NCI-H460 (cell line): ENCODE results near the gene CACNA2D3. TPM values are rescaled to one million over a fixed set of nuclear protein-coding genes. Genes with fewer than 3 reads are reported as not detected.

Source experiments
- DNase-seq: peaks from one replicate; pipeline ENCODE4 v3.0.0-alpha.2; 2016; ENCODE audit warnings: low read depth; ENCODE audit errors: extremely low read depth
- total RNA-seq: library from RNA; depleted of rRNA; stranded (reverse); fragments of >200 nt; shearing (Covaris generic); gene quantifications from 2 replicates; pipeline ENCODE4 v1.2.3, GENCODE V29; 2014

CACNA2D3 gene
- total RNA-seq, 1 experiment from 2014 or later = 10.8 TPM

DNA sequence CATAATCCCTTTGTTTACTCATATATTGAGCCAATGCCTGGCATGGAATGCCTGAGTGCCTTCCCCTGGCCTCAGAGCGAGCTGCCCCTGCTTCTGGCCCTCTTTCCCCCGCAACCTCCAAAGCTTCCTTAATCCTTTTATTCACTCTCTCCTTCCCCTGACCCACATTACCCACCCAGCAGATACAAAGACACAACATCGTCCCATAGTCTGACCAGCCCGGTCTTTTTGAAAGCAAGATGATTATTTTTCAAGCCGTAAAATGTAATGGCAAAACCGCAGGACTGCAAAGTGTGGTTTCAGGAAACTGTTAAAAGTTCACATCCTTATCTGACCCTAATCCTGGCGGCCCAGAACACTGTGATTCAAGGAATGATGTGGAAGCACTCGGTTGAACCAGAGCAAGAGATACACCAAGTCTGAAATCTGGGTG lies 883.9 kb downstream of the CACNA2D3 start:
- DNase-seq = no peak

DNA sequence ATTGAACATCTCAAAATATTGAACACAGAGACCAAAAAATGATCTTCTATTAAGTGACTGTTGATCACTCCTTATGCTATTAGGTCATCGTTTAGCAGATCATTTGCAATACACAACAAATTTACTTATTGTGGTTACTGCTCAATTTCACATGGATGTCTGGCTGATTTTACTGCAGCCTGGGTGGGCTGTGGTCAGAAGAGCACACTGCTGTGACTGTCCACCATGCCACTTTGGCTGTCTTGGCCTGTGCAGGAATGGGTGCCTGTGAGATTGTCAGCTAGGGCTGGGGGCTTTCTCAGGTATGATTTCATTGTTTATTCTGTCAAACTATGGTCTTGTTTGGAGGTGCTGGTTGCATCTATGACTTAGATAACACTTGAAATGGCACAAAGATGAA lies 885.6 kb downstream of the CACNA2D3 start:
- no peak for DNase-seq

DNA sequence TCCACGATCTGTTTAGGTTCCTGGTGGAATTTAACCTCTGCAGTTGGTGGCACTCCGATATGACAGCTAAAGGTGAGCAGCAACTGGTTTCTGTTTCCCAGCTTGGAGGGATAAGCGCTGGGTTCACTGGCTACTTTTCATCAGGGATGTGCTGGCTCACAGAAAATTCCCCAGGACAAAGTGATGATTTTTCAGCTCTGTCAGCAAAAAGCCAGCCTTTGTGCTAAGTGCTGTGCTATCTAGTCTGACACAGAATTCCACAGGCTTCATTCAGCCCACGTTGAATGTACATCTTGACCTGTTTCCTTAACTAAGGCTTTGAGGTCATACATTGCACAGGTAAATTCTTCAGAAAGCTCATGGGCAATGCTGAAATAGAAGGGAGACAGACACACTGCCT lies 887.0 kb downstream of the CACNA2D3 start:
- no peak for DNase-seq

DNA sequence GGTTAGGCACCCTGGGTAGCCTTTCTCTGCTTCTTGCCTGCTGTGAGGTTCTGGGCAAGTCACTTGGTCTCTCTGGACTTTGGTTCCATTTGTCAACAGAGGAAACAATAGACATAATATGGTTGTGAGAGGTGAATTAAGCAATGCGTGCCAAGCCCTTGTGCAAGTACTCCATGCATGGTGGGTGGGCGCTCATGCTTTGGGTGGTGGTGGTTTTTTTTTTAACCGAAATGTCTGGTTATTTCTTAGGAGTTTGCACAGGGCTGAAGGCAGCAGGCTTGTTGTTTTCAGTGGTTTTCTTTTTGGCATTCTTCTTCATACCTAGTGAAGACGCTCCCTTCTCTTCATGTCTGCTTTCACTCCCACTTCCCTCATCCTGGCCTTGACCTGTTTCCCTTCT lies 889.7 kb downstream of the CACNA2D3 start:
- DNase-seq = no peak

DNA sequence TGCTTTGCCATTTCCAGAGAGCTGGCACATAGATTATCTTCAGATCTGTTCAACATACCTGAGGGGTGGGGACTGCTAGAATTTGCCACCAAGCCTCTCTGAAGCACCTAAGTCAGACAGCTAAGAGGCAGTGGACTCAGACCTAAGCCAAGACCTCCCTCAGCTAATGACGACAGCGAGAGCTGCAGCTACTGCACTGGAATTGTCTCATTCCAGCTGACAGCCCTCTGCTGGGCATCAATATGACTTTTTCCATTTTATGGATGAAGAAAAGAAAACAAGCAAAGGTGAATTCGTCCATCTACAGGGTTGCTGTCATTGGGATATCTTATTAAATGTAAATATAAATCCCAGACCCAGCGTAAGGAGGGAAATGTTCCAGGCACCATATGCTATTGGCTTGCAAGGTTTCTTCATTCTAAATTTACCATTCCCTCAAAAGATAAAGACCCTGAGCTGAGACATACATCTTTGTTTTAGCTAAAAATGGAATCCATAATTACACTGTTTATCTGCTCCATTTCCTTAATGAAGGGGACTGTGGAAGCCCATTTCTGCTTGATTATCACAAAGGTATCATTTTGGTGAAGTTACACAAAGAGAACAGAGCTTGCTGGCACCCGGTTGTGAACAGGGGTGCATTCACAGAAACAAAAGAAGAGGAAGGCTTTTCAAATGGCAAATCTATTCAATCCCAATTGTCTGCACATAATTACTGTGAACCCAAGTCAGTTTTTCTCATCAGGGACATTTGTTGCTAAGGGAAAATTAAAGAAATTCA lies 891.0 kb downstream of the CACNA2D3 start:
- no peak for DNase-seq

DNA sequence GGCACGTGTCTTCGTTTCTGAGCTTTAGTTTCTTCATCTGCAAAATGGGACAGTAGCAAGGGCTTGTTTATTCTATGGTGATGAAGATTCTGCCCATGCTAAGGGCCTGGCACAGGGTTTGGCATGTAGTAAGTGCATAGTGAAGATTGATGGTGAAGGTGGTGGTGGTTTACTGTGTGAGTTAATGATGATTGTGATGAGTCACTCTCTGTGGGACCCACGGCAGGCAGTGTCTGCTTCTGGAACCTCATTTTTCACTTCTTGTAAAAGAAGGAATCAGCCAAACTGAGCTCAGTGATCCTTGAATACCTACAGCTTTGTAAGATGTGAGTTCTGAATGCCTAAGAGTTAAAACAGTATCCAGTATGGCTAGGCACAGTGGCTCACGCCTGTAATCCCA lies 891.7 kb downstream of the CACNA2D3 start:
- DNase-seq = no peak

DNA sequence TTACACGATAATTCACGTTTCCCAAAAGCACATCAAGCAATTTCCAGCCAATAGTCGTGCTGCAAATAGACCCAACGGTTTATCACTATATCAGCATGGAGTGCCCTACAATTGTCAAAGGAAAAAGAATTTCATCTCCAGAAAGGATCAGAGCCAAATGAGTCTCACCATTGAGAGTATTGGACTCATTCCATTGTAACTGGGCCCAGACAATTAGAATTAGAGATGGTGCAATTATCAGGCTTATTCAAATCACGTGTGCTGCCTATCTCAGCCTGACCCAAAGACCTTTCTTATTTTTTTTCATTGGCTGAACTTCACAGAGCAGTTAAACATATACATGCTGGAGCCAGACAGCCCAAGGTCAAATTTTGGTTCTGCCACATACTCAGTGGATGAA lies 892.6 kb downstream of the CACNA2D3 start:
- no peak for DNase-seq

DNA sequence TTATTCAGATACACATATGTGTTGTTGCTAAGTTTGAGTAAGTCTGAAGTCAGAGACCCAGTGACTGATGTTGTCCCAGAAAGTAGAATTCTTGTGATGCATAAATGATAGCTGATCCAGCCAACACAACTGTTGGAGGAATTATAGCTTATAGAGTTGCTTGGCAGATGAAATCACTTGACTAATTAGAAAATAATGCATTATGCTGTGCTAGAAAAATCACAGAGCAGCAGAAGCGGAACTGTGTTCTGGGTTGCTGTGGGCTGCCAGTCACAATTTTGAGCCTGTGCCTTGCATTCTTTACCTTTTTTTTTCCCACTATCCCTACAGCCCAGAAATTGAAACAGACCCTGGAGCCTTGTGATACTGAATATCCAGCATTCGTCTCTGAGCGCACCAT lies 895.5 kb downstream of the CACNA2D3 start:
- DNase-seq = no peak

DNA sequence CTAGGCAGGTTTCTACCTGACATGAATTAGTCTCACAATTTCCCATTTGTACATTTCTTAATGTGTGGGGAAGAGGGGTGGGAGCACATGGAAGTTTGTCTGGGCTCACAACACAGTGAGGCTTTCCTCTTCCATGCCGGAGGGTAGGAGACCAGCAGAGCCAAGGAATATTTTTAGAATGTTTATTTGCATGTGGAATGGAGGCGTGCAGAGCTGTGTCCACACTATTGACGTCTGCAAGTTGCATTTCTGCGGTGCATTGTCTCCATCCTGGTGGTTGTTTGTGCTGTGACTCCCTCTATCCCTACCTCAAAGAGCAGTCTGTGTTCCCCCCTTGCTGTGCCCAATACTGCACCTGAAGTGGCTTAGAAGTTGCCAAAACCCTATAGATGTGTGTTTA lies 908.6 kb downstream of the CACNA2D3 start:
- DNase-seq = no peak

DNA sequence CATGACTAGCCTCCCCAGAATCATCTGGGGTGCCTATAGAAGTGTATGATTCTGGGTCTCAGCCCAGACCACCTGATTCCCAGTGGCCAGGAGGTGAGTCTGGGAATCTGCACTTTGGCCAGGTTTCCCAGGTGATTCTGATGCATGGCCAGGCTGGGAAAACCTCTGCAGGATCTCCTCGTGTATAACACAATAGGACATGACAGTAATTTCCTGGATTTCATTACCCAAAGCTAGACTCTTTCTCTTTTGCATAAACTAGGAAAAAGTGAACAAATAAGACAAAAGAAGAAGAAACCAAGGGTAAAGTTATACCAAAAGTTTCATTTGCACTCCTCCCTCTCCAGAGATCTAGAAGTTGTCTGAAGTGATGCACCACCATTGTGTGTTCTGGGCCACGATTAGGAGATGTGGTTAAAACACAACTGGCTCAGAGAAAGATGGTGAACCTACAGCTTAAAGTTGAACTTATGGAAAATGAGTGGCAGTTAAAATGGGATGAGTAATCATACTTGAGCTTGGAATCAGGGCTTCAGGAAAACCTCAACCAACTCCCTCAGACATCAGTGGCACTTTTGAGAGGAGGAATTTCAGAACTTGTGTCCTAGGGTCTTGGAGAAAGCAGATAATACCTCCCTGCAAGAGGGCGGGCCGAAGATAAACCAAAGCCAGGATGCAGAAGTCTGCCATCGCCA lies 914.7 kb downstream of the CACNA2D3 start:
- no peak for DNase-seq

DNA sequence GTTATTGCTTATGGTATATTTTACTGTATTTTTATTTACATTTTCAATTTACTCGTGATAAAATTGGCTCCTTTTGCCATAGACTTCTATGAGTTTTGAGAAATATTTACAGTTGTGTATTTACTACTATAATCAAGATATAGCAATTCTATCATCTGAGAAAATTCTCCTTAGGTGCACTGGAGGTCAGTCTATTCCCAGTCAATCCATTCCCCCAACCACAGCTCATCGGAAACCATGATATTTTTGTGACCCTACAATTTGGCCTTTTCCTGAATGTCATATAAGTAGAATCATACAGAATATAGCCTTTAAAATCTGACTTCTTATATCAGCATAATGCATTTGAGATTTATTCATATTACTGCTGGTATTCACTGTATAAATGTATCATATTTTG lies 920.2 kb downstream of the CACNA2D3 start:
- DNase-seq = no peak

DNA sequence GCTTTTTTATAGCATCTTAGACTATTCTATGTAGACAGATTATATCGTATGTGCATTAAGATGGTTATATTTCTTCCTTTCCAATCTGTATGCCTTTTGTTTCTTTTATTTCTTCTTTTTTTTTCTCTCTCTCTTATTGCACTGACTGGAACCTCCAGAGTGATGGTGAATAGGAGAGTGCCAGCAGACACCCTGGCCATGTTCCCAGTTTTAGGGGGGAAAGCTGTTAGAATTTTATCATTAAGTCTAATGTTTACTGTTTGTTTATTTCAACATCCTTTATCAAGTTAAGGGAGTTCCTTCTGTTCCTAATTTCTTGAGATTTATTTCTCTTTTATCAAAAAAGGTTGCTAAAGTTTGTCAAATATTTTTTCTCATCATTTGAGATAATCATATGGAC lies 922.1 kb downstream of the CACNA2D3 start:
- no peak for DNase-seq

DNA sequence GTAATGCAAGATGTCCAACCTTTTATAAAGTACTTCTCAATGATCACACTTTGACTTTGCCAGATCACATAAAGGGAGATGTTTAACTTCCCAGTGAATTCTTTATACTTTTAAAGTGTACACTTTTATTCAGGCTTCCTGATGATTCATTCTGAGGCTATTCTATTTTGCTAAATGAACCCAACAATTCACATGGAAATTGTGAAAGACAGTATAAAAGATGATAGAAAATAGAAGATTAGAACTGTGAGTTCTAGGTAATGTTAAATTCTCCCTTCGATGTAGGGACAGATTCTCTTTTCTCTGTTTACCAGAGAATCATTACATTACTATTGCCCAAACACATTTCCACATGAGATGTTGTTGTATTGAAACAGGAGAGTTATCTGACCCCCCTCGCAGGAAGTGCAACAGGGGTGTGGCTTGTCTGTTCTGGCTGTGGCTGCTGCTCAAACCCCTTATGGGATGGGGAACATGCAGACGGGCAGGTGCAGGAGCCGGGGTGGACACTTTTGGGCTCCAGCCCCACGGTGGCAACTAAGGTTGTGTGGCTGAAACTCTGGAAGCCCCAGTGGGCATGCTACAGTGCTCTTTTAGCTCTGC lies 936.8 kb downstream of the CACNA2D3 start:
- DNase-seq = no peak

DNA sequence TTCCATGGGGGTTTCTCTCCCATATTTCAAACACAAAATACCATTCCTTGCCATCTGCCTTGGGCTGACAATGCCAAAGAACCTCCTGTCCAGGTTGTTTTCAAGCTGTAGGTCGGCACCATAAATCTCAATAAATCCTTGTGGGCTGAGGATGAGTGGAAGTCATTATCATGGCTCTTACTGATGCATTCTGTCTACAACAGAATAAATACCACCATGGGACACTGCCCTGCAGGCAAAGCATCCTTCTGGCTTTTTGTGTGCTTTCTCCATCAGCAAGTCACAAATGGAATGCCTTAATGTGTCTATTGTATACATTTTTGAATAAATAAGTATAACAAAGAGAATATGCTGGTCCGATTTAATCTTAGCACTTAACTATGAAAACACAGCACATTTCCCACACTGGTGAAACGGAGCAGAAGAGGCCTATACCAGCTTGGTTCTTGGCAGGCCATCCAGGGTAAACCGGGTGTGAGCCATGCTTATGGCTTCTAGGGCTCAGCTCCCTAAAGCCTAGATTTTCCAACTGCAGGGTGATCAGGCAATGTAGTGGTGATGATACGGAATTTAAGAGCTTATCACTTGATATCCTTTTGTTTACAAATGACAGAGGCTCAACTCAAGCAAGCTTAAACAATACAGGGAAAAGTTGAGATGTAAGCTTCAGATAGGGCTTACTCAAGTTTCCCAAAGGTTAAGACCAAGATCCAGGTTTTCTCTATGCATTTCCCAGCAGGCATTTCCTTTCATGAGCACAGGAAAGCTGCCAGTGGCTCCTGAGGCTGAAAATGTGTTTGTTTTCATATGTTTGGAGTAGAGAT lies 938.8 kb downstream of the CACNA2D3 start:
- no peak for DNase-seq

DNA sequence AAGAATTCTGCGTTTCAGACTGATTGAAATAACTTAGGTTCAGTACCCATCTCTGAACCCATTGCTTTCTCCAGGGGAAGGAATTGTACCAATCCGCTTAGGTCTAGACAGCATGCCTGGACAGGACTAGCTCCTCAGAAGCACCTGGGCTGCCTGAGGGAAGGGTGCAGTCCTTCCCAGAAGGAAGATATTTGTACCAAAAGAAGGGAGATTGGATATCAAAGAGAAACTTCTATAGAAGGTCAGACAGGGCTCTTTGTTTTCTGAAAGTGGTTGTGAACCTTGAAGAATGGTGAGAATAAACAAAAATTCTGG lies 939.3 kb downstream of the CACNA2D3 start:
- DNase-seq = no peak

DNA sequence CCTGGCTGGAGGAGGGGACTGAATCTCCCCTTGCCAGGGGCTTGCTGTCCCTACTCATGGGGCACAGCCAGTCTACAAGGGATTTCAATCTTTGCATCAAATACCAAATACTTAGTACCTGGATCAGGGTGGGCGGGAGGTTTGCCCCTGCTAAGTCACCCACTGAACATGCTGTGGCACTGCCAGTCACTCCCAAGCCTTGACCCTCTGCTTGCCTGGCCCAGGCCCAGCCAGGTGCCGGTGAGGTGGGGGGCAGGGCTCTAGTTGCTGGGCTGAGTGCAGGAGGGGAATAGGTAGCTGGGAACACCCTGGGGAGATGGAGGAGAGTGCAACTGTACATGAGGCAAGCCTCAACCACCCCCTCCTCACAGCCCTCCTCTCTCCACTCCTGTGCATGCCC lies 941.8 kb downstream of the CACNA2D3 start:
- no peak for DNase-seq

DNA sequence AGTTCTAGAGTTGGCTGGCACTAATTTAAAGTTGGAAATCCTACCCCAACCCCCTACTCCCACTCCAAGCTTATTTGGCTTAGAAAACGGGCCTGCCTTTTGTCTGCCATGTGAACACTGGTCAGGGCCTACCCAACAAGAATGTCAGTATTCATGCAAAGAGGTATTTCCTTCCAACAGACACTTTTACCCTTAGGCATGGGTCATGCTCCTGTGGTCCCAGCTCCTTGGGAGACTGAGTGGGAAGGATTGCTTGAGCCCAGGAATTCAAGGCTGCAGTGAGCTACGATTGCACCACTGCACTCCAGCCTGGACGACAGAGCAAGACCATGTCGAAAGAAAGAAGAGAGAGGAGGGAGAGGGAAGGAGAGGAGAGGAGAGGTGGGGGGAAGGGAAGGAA lies 943.0 kb downstream of the CACNA2D3 start:
- DNase-seq = no peak

DNA sequence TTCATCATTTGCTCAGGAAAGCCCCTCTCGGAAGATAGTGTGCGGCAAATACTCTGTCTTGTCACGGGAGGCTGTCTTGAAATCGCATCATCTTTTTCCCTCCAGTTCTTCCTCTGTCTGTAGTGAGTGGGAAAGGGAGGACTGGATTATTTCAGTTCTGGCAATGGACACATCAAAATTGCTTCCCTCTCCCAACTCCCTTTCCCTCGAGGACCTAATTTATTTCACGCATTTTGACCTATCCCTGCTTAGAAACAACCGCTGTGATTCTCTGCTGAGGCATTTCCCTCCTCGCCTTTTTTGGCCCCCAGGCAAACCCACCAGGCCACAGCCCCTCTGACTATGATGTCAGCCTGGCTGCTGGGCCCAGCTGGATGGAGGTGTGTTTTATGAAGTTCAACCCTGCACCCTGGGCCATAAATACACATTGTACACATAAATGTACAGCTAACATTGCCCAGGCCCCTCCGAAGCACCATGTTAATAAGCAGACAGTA lies 944.2 kb downstream of the CACNA2D3 start:
- DNase-seq = no peak

DNA sequence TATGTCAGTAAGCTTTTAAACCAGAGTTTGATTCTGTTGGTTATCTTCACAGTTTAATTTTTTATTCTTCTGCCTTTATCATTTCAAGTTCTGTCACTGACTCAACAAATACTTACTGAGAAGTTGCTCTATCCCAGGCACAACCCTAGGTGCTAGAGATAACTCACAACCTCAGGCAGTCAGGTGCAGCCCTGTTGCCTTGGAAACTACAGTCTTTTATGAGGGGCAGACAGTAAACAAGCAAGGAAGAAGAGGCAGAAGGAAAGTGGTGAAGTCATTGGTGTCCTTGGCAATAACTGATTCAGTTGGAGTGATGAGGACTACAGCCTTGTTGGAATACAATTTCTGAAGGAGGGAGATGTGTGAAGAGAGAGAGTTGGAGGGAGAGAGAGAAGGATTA lies 947.6 kb downstream of the CACNA2D3 start:
- no peak for DNase-seq

DNA sequence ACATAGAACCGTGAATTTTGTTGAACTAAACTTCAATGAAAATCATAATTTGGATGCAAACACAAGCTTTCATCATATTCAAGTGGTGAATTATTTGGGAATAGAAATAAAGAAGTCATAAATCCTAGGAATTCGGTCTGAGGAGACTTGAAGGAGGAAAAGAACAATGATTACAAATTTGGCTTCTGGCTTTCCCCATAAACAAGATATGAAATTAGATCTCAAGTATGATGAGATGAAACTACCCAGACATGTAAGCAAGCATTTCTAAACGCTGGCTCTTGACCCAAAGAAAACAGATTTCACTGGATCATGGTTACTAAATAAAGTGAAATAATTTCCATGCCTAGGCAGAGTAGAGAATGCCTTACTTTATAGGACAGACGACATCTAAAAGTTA lies 952.4 kb downstream of the CACNA2D3 start:
- DNase-seq = no peak

DNA sequence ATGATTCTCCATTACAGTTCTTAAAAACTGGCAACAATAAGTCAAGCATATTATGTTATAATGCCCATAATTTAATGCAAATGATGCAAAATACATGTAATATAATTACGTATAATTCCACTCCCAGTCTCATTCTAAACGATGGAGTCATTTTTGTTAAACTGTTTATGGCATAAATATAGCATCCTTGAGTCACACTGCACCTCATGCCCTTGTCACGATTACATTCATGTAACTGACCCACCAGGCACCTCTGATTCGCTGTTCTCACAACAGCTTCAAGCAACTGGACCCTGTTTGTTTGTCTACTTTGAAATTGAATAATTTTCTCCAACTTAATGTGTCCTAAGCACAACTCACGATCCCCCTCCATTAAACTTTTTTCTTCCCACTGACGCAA lies 953.5 kb downstream of the CACNA2D3 start:
- DNase-seq = no peak
